HG02970 (cell line): Measurements from ENCODE around the gene CCDC124.

Experiments used
- ATAC-seq: cut with Tn5 transposase; IDR thresholded peaks from one replicate; pipeline ENCODE4 v1.9.1; 2021; ENCODE audit warnings: mild to moderate bottlenecking, moderate library complexity, moderate number of reproducible peaks; ENCODE audit not compliant: unreplicated experiment, low FRiP score

Gene CCDC124

GRCh38 chr19:17951990-17952976 is 19.5 kb downstream of the CCDC124 start:
- no peak for ATAC-seq

GRCh38 chr19:17953316-17953801 is 20.5 kb downstream of the CCDC124 start:
- ATAC-seq: no peak

- no peak for ATAC-seq
Observed at GRCh38 chr19:17953869-17954268, 21.1 kb downstream of the CCDC124 start.

- no peak for ATAC-seq
Observed at GRCh38 chr19:17954401-17954800, 21.6 kb downstream of the CCDC124 start.

- no peak for ATAC-seq
Observed at GRCh38 chr19:17957149-17957849, 24.5 kb downstream of the CCDC124 start.

- no peak for ATAC-seq
Observed at GRCh38 chr19:17957885-17958284, 25.1 kb downstream of the CCDC124 start.

- no peak for ATAC-seq
Observed at GRCh38 chr19:17963936-17964691, 31.3 kb downstream of the CCDC124 start.

GRCh38 chr19:17965370-17966128 is 32.7 kb downstream of the CCDC124 start:
- ATAC-seq: no peak

- ATAC-seq: no peak
Observed at GRCh38 chr19:17966129-17966483, 33.3 kb downstream of the CCDC124 start.

- no peak for ATAC-seq
Observed at GRCh38 chr19:17966550-17967256, 33.9 kb downstream of the CCDC124 start, which contains the start of gene KCNN1. TSS of gene KCNN1 (plus strand) at chr19:17967107. CDS start at chr19:17973889, 6,782 bp downstream.

- ATAC-seq: no peak
Observed at GRCh38 chr19:17967257-17968051, 34.6 kb downstream of the CCDC124 start.

- ATAC-seq: no peak
Observed at GRCh38 chr19:17968362-17968761, 35.5 kb downstream of the CCDC124 start.

- ATAC-seq: no peak
Observed at GRCh38 chr19:17969096-17969792, 36.4 kb downstream of the CCDC124 start.

- ATAC-seq: no peak
Observed at GRCh38 chr19:17972230-17972629, 39.4 kb downstream of the CCDC124 start.

- no peak for ATAC-seq
Observed at GRCh38 chr19:17973759-17974158, 40.9 kb downstream of the CCDC124 start.

- ATAC-seq: no peak
Observed at GRCh38 chr19:17974551-17974950, 41.7 kb downstream of the CCDC124 start.

- ATAC-seq: no peak
Observed at GRCh38 chr19:17975032-17975431, 42.2 kb downstream of the CCDC124 start.

- ATAC-seq: no peak
Observed at GRCh38 chr19:17977021-17977420, 44.2 kb downstream of the CCDC124 start.
